Neural cell (in vitro differentiated cells): ENCODE measurements around the gene ZNF681. TPM values are rescaled to one million over a fixed set of nuclear protein-coding genes. Genes with fewer than 3 reads are reported as not detected.

ENCODE experiments used
- H2AFZ ChIP-seq: fragments of 200-600, 300-800 bp; sonication (generic), shearing (Covaris generic); 2 replicates; pipeline ENCODE4 v1.6.0; 2014; ENCODE audit warnings: low read depth, mild to moderate bottlenecking, antibody characterized with exemption, low read length, moderate library complexity
- H3F3A ChIP-seq: fragments of 200-600 bp; shearing (Covaris generic); 2 replicates; pipeline ENCODE4 v1.6.1; 2016; ENCODE audit warnings: mild to moderate bottlenecking, moderate library complexity, mixed read lengths, antibody characterized with exemption, low read length; ENCODE audit not compliant: insufficient read depth, poor library complexity, severe bottlenecking
- H3K27ac ChIP-seq: fragments of 200-600, 300-800 bp; sonication (generic), shearing (Covaris generic); 2 replicates; pipeline ENCODE4 v1.5.1; 2014; ENCODE audit warnings: mild to moderate bottlenecking, low read length, moderate library complexity
- H3K27me3 ChIP-seq: fragments of 300-800, 200-600 bp; sonication (generic), shearing (Covaris generic); 2 replicates; pipeline ENCODE4 v1.6.0; 2014; ENCODE audit warnings: mild to moderate bottlenecking, low read depth, low read length, moderate library complexity; ENCODE audit not compliant: insufficient read depth
- H3K36me3 ChIP-seq: fragments of 300-800, 200-600 bp; sonication (generic), shearing (Covaris generic); 2 replicates; pipeline ENCODE4 v1.5.1; 2014; ENCODE audit warnings: mild to moderate bottlenecking, antibody characterized with exemption, low read length, moderate library complexity; ENCODE audit not compliant: insufficient read depth
- H3K4me2 ChIP-seq: fragments of 300-800, 200-600 bp; sonication (generic), shearing (Covaris generic); 2 replicates; pipeline ENCODE4 v1.6.0; 2014; ENCODE audit warnings: mild to moderate bottlenecking, low read length
- H3K4me3 ChIP-seq: fragments of 300-800, 200-600 bp; sonication (generic), shearing (Covaris generic); 2 replicates; pipeline ENCODE4 v1.5.1; 2014; ENCODE audit warnings: mild to moderate bottlenecking, low read length, moderate library complexity
- H3K79me2 ChIP-seq: fragments of 200-600 bp; shearing (Covaris generic); replicated peaks from 2 replicates; pipeline ENCODE4 v1.6.0; 2014; ENCODE audit warnings: mild to moderate bottlenecking, low read length, moderate library complexity; ENCODE audit not compliant: insufficient read depth
- H3K9ac ChIP-seq: fragments of 300-800, 200-600 bp; sonication (generic), shearing (Covaris generic); 2 replicates; pipeline ENCODE4 v1.6.1; 2016; ENCODE audit warnings: mild to moderate bottlenecking, low read length, mixed read lengths
- H3K9me2 ChIP-seq: fragments of 200-600 bp; shearing (Covaris generic); 2 replicates; pipeline ENCODE4 v1.6.1; 2016; ENCODE audit warnings: mild to moderate bottlenecking, low read length, mixed read lengths; ENCODE audit not compliant: insufficient read depth
- H3K9me3 ChIP-seq: fragments of 200-600, 300-800 bp; sonication (generic), shearing (Covaris generic); 2 replicates; pipeline ENCODE4 v1.6.1; 2016; ENCODE audit warnings: mild to moderate bottlenecking, mixed run types, low read length, moderate library complexity, mixed read lengths
- H4K20me1 ChIP-seq: fragments of 200-600 bp; shearing (Covaris generic); 2 replicates; pipeline ENCODE4 v1.6.1; 2016; ENCODE audit warnings: mild to moderate bottlenecking, mixed run types; ENCODE audit not compliant: insufficient read depth
- CTCF ChIP-seq: fragments of 450-650 bp; IDR thresholded peaks from 2 replicates; pipeline ENCODE4 v1.5.1; 2014; ENCODE audit warnings: antibody characterized with exemption, mild to moderate bottlenecking, moderate library complexity; ENCODE audit not compliant: poor library complexity, severe bottlenecking
- EP300 ChIP-seq: fragments of 450-650 bp; conservative IDR thresholded peaks from 2 replicates; pipeline ENCODE4 v1.6.1; 2014; ENCODE audit warnings: antibody characterized with exemption, mild to moderate bottlenecking, moderate library complexity; ENCODE audit not compliant: poor library complexity, severe bottlenecking
- EZH2 ChIP-seq: fragments of 200-600, 300-800 bp; shearing (Covaris generic), sonication (generic); IDR thresholded peaks from 2 replicates; pipeline ENCODE4 v1.6.1; 2014; ENCODE audit warnings: antibody characterized with exemption, low read length, borderline replicate concordance, mild to moderate bottlenecking; ENCODE audit not compliant: insufficient read depth, poor library complexity, severe bottlenecking
- MXI1 ChIP-seq: fragments of 450-650 bp; conservative IDR thresholded peaks from 2 replicates; pipeline ENCODE4 v1.6.1; 2014; ENCODE audit warnings: antibody characterized with exemption, mild to moderate bottlenecking; ENCODE audit not compliant: poor library complexity, severe bottlenecking
- POLR2AphosphoS5 ChIP-seq: IDR thresholded peaks from 2 replicates; pipeline ENCODE4 v1.6.1; 2012
- RAD21 ChIP-seq: fragments of 450-650 bp; conservative IDR thresholded peaks from 2 replicates; pipeline ENCODE4 v1.6.1; 2014; ENCODE audit warnings: antibody characterized with exemption, mild to moderate bottlenecking, moderate library complexity
- REST ChIP-seq: IDR thresholded peaks from 2 replicates; pipeline ENCODE4 v1.6.1; 2012; ENCODE audit warnings: borderline replicate concordance
- SMC3 ChIP-seq: fragments of 450-650 bp; conservative IDR thresholded peaks from 2 replicates; pipeline ENCODE4 v1.6.1; 2014; ENCODE audit warnings: antibody characterized with exemption, mild to moderate bottlenecking, moderate library complexity; ENCODE audit not compliant: poor library complexity
- TAF1 ChIP-seq: IDR thresholded peaks from 2 replicates; pipeline ENCODE4 v1.6.1; 2012; ENCODE audit warnings: low read depth
- polyA plus RNA-seq: library from polyadenylated mRNA; depleted of rRNA; stranded (reverse); fragments of >200 nt; gene quantifications from 2 replicates; pipeline ENCODE4 v1.2.3, GENCODE V29; 2014

ZNF681 gene
- polyA plus RNA-seq, 1 donor from 2014 or later = 3.2 TPM

GRCh38 chr19:23799321-23799720 is 40.6 kb upstream of the ZNF681 start:
- Histone ChIP-seq H3F3A (no peaks in the 10 kb centered on the region), H3K9ac (no peak overlapping the region), H3K36me3 (no peaks in the 10 kb centered on the region), H4K20me1 (no peaks in the 10 kb centered on the region), H3K79me2 (peaks cover 2% of the 10 kb centered on the region), H3K4me3 (no peak overlapping the region), H3K27ac (no peak overlapping the region), H3K9me2 (no peaks in the 10 kb centered on the region), H3K9me3 (no peaks in the 10 kb centered on the region), H3K27me3 (no peaks in the 10 kb centered on the region), H2AFZ (no peak overlapping the region), H3K4me2 (no peak overlapping the region)
- TF ChIP-seq SMC3 (no peak), REST (no peak), CTCF (no peak), EP300 (no peak), MXI1 (no peak), EZH2 (no peak), RAD21 (no peak), TAF1 (no peak), POLR2AphosphoS5 (no peak)

GRCh38 chr19:23795462-23795861 is 36.8 kb upstream of the ZNF681 start:
- H3K79me2 ChIP-seq = peaks cover 3% of the 10 kb centered on the region

GRCh38 chr19:23792784-23793183 is 34.1 kb upstream of the ZNF681 start:
- no peak overlapping the region for H3K4me3 ChIP-seq
- peaks cover 3% of the 10 kb centered on the region for H3K79me2 ChIP-seq
- H3K4me2 ChIP-seq = no peak overlapping the region
- TF ChIP-seq MXI1 (no peak), SMC3 (no peak)
- H4K20me1 ChIP-seq = no peaks in the 10 kb centered on the region
- H3K27ac ChIP-seq = no peak overlapping the region
- H3K9me3 ChIP-seq = no peaks in the 10 kb centered on the region
- no peak overlapping the region for H2AFZ ChIP-seq
- no peak overlapping the region for H3K9ac ChIP-seq
- no peaks in the 10 kb centered on the region for H3K36me3 ChIP-seq
- H3K9me2 ChIP-seq = no peaks in the 10 kb centered on the region
- H3F3A ChIP-seq = no peaks in the 10 kb centered on the region
- no peaks in the 10 kb centered on the region for H3K27me3 ChIP-seq

More at GRCh38 chr19:23795462-23795861, 36.8 kb upstream of the ZNF681 start:
- Histone ChIP-seq H3F3A (no peaks in the 10 kb centered on the region), H3K9me3 (no peaks in the 10 kb centered on the region), H2AFZ (no peak overlapping the region), H3K4me2 (no peak overlapping the region), H3K9me2 (no peaks in the 10 kb centered on the region), H3K4me3 (no peak overlapping the region), H4K20me1 (no peaks in the 10 kb centered on the region), H3K9ac (no peak overlapping the region), H3K27ac (no peak overlapping the region), H3K36me3 (no peaks in the 10 kb centered on the region), H3K27me3 (no peaks in the 10 kb centered on the region)
- TF ChIP-seq TAF1 (no peak), SMC3 (no peak), POLR2AphosphoS5 (no peak)
